Measurements from ENCODE around the gene RTL1. TPM values are rescaled to one million over a fixed set of nuclear protein-coding genes. Genes with fewer than 3 reads are reported as not detected.

Gene RTL1
- total RNA-seq, 1 experiment from 2014 or later = 0.24 TPM

- Mint-ChIP-seq H3K4me3 (ENCODE audit: low read depth, unreplicated experiment) (no peak overlapping the region), H3K27me3 (ENCODE audit: unreplicated experiment) (peaks cover 89% of the 10 kb centered on the region), H3K4me1 (ENCODE audit: low read depth, unreplicated experiment) (no peaks in the 10 kb centered on the region), H3K27ac (ENCODE audit: unreplicated experiment) (no peak overlapping the region), H3K9me3 (ENCODE audit: low read depth, unreplicated experiment) (no peaks in the 10 kb centered on the region), H3K36me3 (ENCODE audit: insufficient read depth, unreplicated experiment) (no peaks in the 10 kb centered on the region)
- BruUV-seq (replicated peaks) = no TSS peak
- DNase-seq = no peak
- intact Hi-C loops (cut with micrococcal nuclease; ENCODE audit: unreplicated experiment) = no loop called here
- TF ChIP-seq CTCF (IDR thresholded peaks at IDR 0.05; ENCODE audit: unreplicated experiment) = no peak
- CTCF ChIA-PET = no interaction called here
Measured at GRCh38 chr14:100834082-100834793, 69.3 kb downstream of the RTL1 start.

- no peak overlapping the region for H3K27ac Mint-ChIP-seq (ENCODE audit: unreplicated experiment)
- no peak for TF ChIP-seq CTCF (IDR thresholded peaks at IDR 0.05; ENCODE audit: unreplicated experiment)
- no TSS peak for BruUV-seq (replicated peaks)
- DNase-seq = no peak
- peaks cover 4% of the 10 kb centered on the region for H3K9me3 Mint-ChIP-seq (ENCODE audit: low read depth, unreplicated experiment)
- no peak overlapping the region for H3K4me3 Mint-ChIP-seq (ENCODE audit: low read depth, unreplicated experiment)
- no peaks in the 10 kb centered on the region for H3K4me1 Mint-ChIP-seq (ENCODE audit: low read depth, unreplicated experiment)
- H3K36me3 Mint-ChIP-seq (ENCODE audit: insufficient read depth, unreplicated experiment) = no peaks in the 10 kb centered on the region
- CTCF ChIA-PET = no interaction called here
- H3K27me3 Mint-ChIP-seq (ENCODE audit: unreplicated experiment) = peaks cover 86% of the 10 kb centered on the region
- intact Hi-C loops (cut with micrococcal nuclease; ENCODE audit: unreplicated experiment) = no loop called here
Measured at GRCh38 chr14:100832311-100832960, 71.1 kb downstream of the RTL1 start.

DNA sequence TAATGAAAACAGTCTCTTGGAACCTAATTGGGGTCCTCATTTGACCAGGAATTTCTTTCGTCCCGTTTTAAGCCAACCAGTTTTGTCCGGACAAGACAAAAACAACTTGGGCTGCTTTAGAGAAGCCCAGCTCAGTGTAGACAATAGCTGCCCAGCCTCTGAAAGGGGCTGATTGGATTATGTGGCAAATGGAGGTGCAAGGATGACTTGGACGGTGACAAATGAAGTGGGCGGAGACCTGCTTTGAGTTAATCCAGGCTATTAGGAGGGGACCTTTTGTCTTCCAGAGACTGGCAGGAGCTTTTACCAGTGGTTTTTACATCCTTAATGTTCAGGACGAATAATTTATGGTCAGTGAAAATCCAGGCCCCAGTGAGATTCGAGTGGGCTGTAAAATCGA is 72.8 kb downstream of the RTL1 start:
- DNase-seq = no peak
- no peaks in the 10 kb centered on the region for H3K4me1 Mint-ChIP-seq (ENCODE audit: low read depth, unreplicated experiment)
- H3K4me3 Mint-ChIP-seq (ENCODE audit: low read depth, unreplicated experiment) = no peak overlapping the region
- H3K27me3 Mint-ChIP-seq (ENCODE audit: unreplicated experiment) = peaks cover 68% of the 10 kb centered on the region
- intact Hi-C loops (cut with micrococcal nuclease; ENCODE audit: unreplicated experiment) = no loop called here
- no peak for TF ChIP-seq CTCF (IDR thresholded peaks at IDR 0.05; ENCODE audit: unreplicated experiment)
- no TSS peak for BruUV-seq (replicated peaks)
- peaks cover 8% of the 10 kb centered on the region for H3K9me3 Mint-ChIP-seq (ENCODE audit: low read depth, unreplicated experiment)
- CTCF ChIA-PET = no interaction called here
- no peaks in the 10 kb centered on the region for H3K36me3 Mint-ChIP-seq (ENCODE audit: insufficient read depth, unreplicated experiment)
- no peak overlapping the region for H3K27ac Mint-ChIP-seq (ENCODE audit: unreplicated experiment)

Small RNA genes within 50 kb of the gene (microRNA-seq; reads per million reads assigned to microRNA genes)
- 4.6 reads per million, percentile 11 among the genes with 10 or more reads in this experiment for gene MIR127
- not detected for gene MIR136
- gene MIR337 = not detected
- 4.6 reads per million, percentile 11 among the genes with 10 or more reads in this experiment for gene MIR370
- not detected for gene MIR431
- not detected for gene MIR432
- 2.5 reads per million for gene MIR433
- gene MIR493 = not detected
- gene MIR665 = not detected

Other genes with a start within 250 kb of the RTL1 start
- gene DLK1, start 176.8 kb downstream of the RTL1 start, total RNA-seq (2022) = not detected in 2 replicates
- gene MEG3, start 77.6 kb downstream of the RTL1 start, total RNA-seq (2022) = not detected in 2 replicates